DMS 273 treated with DMSO at 0.1 percent for 48 hours (cell line): Measurements from ENCODE around the gene NHSL2.

Experiments used
- DNase-seq: peaks from one replicate; lab custom pipeline; 2025; lab: John Stamatoyannopoulos, UW

NHSL2 gene

DNA sequence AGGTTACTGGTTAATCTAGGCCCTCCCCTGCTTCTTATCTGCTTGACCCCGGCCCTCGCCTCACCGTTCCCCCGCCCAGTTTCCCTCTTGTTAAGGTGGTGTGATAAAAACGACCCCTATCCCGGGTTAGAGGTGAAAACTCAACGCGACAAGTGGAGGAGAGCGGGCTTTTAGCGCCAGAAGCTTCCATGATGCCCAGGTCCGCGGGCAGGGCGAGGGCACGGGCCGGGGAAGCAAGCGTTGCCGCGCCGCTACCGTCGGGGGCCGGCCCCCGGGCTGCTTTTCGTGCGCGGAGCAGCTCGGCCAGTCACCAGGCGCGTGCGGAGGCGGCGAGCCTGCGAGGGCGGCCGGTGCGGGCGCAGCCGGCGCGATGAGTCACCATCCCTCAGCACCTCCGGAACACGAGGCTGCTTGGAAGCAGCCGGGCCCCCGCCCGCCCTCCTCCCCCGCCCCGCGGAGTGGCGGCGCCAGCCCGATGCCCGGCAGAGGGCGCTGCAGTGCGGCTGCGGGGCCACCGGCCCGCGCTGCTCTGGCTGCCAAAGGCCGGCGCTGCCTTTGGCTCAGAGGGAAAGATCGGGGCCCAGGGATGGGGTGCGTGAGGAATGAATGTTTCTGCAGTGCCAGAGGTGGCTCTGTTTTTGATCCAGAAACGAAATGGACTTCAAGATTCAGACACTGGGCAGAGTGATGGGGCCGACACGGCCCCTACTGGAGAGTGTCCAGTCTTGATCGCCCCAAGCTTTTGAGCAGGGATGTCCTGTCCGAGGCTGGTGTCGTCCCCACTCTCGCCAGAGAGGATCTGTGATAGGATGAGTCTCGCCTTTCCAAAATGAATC lies 107.8 kb downstream of the NHSL2 start:
- DNase-seq = no peak

- DNase-seq = no peak
These were observed 108.8 kb downstream of the NHSL2 start for GRCh38 chrX:72019487-72019886.

DNA sequence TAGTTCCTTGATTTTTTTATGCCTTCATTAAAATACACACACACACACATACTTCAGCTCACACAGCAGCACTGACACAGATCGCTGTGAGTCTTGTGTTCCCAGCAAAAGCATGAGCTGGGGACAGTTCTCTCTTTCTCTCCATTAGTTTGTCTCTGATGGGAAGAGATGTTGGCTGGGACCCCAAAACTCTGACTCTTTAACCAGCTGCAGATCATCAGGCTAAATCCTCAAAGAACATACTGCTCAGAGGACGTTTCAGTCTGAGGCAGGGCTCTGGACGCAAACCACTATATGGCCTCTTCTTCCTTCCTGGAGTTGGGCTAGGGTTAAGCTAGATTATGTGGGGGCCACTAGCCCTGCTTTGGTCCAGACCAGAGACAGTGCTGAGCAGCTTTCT lies 109.6 kb downstream of the NHSL2 start:
- DNase-seq = no peak

DNA sequence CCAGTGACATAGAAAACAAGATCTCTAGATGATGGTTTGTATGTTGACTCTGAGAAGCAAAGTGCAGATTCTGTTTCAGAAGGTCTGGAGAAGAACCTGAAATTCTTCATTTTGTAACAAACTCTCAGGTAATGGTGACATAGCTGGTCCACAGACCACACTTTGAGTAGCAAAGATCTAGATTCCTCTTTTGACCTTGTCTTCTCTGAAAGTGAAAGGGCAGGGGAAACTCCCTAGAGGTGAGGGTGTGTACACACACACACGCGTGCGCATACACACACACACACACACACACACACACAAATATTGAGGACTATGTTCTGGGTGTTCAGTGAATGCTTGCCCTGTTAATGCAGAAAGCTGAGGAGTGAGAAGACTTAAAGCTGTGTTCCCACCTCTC lies 110.1 kb downstream of the NHSL2 start:
- no peak for DNase-seq

DNA sequence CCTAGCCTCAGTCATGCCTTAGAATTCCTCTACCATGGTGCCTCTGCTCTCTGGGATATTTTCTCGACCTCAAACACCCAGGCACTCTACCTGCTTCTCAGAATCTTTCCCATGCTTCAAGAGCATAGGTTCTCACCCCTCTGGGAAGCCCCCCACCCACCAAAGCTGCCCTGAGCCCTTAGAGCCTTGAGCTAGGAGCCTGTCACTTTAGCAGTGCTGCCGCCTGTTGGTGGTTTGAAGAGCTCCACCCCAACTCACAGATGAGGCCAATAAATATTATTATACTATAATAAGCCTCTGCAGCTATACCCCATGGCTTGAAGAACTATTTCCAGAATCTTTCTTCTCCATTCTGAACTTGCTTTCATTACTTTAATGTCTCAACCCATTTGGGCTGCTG lies 111.3 kb downstream of the NHSL2 start:
- DNase-seq = no peak

- no peak for DNase-seq
These were observed 112.4 kb downstream of the NHSL2 start for GRCh38 chrX:72023071-72023470.

DNA sequence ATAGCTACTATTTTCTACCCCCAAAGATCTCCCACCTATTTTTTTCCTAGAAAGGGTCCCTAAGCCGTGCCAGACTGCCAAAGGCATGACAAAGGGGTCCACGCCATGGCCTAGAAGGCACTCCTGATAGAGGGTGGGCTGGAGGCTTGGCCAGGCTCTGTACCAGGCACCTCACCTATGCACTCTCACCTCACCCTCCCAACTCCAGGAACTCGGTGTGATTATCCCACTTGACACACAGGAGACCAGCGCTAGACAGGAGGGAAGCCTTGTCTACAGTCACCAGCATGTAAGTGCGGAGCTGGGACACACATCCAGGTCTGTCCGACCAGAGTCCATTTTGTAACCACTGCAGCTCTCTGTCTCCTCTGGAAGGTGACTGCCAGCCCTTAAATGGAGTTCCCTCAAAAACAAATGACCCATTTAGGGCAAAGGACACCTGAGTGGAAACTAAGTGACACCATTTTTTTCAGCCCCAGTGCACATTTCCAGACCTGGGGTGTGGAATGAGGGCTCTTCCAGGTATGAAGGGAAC lies 114.7 kb downstream of the NHSL2 start:
- no peak for DNase-seq

DNA sequence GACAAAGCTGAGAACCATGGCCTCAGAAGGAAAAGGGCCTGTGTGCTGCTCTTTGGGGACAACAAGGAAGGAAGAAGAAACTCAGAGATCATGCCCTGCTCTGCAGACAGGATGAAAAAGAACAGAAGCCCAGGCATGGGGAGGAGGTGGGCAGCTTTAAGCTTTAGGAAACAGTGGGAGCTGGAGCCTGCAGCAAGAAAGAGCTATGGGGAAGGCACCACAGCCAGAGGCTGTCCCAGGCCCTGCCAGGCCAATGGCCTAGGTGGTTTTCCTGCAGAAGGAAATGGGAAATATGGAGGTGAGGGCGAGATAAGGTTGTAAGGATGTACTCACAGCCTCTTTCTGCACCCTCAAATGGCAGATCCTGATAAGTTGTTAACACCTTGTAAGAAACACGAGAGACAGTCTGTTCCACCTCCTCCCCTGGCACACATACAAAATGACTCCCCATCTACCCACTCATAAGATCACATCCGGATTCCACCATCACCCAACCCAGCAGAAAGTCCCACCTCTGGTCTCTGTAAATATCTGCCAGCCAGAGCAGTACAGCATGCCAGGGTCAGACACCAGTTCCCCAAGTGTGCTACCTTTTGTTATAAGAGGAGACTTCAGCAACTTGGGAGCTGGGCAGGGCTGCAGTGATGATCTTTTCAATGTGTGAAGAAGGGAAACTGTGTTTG lies 115.8 kb downstream of the NHSL2 start:
- no peak for DNase-seq

DNA sequence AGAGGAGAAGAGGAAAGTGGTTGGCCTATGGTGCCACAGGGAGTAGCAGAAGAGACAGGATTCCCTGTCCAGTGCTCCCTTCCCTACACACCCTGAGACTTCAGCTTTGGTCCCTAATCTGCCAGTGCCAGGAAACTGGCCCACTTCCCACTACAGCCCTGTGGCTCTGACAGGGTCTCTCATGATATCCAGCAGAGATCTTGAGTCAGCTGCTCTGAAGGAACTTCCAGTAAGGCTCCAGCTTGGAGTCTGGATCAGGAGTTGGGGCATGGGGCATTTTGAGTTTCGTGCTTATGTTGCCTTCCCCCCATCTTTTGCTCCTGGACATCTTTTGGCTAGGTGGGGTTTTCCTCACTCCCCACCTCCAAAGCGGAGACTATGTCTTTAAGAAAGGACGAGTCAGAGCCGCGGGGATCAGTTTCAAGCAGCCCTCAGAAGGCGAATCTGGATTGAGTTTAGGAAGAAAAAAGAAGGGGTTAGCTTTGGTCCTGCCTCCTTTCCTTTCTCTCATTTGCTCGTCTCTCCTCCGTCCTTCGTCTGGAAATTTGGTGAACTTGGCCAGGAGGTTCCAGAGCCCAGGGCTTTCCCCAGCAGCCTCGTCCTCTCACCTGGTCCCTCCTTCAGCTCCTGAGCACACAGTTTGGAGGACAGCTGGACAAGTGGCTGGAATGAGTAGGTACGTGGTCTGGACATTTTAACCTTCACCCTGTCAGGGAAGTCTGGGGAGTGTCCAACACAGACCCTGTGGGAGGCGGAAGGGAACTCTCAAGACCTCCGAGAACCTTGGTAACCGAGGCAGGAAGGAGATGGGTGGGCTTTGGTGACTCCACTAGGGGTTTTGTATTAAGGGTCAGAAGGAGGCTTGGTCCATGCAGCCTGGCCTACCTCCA lies 116.6 kb downstream of the NHSL2 start:
- no peak for DNase-seq

- DNase-seq = no peak
These were observed 117.3 kb downstream of the NHSL2 start for GRCh38 chrX:72027914-72028307.

GRCh38 chrX:72028701-72029470 lies 118.2 kb downstream of the NHSL2 start:
- no peak for DNase-seq

DNA sequence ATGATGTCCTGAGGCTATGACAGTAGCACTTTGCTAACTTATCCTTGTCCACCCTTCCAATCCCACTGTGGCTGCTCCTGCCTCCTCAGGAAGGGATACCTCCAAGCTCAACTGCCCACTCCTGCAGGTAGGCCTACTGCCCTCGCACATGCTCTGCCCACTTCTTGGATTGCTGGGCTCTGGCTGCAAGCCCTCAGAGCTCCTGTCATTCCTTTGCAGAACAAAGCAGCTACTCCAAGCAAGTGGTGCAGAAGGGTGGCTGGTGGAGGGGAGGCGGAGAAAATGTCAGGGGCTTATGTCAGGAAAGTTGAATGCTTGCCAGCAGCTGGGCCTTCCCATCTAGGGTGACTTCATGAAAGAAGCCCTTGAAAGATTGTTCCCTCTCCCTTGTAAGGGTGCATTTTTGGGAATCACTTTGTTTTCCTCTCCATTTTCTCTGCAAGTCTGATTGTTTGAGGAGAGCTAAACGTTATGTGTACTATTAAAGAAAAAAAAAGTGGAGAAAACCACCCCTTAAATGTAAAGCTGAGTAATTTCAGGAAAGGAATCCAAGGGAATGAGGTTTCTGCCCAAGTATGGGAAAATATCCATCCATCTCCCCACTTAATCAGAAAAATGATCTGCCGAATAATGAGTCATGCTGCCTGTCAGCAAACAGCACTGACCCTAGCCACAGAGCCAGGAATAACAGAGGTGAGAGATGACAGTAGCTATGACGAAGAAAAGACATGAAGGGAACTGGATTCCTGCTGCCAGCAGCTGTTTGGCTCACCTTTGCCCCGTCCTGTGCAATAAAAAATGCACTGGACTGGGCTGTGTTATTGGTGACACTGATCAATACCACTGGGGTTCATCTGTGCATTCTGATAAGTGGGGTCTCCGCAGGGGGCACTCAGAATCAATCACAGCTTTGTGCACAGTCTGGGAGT lies 119.1 kb downstream of the NHSL2 start:
- DNase-seq = no peak

GRCh38 chrX:72030431-72030830 lies 119.8 kb downstream of the NHSL2 start:
- no peak for DNase-seq

DNA sequence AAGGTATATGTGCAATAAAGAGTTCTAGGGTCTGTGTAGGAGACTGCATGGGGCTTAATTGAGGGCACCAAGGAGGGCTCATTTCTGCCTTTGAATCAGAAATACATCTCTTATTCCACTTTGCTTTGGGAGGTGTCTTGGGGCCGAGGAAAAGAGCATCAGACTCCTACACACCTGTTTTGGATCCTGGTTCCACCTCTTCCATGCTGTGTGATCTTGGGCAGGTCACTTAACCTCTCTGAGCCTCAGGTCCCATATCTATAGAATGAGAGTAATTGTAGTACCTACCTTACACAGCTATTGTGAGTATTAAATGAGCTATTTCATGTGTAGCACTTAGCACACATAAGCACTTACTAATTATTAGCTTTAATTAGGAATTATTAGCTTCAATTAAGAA lies 120.5 kb downstream of the NHSL2 start:
- no peak for DNase-seq

DNA sequence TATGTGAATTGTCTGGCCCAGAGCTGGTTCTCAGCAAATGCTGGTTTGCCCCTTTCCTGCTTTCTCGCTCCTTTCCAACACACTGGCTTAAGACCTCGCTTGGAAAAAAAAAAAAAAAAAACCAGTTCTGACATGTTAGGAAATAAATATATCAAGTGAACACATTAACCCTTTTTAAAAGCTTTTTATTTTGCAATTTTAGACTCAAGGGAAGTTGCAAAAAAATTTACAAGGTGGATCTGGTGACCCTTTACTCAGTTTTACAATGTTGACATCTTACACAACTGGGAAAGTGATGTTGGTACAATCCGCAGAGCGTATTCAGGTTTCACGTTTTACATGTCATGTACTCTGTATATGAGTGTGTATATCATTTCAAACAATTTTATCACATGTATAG lies 121.0 kb downstream of the NHSL2 start:
- no peak for DNase-seq

DNA sequence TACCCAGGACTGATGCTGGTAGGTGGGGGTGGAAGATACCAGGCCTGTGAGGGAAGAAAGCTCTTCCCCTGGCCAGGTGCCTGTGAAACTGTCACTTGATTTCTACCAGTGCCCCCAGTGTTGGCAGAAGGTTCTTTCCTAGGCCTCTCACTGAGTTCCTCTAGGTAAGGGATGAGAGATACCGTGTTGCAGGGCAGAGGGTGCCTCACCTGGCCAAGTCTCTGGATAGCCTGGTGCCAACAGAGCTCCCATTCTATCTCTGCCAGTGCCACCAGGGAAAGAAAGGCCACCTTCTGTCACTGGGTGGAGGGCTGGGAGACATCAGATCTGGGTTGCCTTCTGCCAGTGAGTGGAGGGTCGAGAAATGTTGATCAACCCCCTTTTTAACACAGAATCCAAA lies 127.0 kb downstream of the NHSL2 start:
- DNase-seq = no peak

DNA sequence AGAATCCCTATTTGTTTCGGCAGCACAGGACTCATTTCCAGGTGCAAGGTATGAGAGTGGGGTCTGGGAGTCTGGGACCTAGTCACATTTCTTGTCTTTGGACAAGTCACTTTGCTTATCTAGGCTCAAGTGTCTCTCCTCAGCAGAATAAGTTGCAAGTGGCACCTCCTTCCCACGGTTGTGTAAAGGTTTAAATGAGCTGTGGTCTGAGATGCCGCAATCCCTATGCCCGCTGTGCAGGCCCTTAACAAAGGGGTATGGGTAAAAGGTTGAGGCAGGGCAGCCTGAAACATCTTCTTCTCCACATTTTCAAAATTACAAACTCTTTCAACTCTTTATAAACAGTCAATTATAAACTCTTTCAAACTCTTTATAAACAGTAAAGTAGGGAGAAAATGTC lies 127.4 kb downstream of the NHSL2 start:
- no peak for DNase-seq

GRCh38 chrX:72038868-72039267 lies 128.2 kb downstream of the NHSL2 start:
- DNase-seq = no peak

GRCh38 chrX:72040506-72040905 lies 129.9 kb downstream of the NHSL2 start:
- no peak for DNase-seq

DNA sequence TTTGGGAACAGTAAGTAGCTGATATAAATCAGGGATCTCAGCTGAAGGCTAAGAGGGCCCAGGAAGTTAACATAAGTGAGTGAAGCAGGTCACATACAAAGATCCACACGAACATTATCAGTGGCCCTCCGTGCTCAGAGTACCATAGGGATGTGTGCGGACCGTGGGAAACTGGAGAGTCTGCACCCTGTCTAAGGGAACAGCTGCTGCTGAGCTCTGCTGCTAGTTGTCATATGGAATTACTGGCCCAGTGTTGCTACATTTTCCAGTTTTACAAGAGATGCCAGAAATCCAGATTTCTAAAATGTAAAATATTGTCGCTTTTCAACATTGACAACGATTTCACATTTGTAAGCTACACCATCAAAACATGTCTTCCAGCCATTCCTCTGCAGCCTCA lies 130.5 kb downstream of the NHSL2 start:
- DNase-seq = peak; percentile 25
